Skeletal muscle tissue (tissue), 4 donors: ENCODE results near the gene TTC24. TPM values are rescaled to one million over a fixed set of nuclear protein-coding genes. Genes with fewer than 3 reads are reported as not detected.

Experiments
- H3K27ac ChIP-seq: one replicate; pipeline ENCODE4 v1.7.0; 2013; ENCODE audit warnings: mild to moderate bottlenecking, low read depth, low read length, inconsistent platforms
- H3K27me3 ChIP-seq, 3 donors: one replicate each; pipeline ENCODE4 v1.7.0; 2013; ENCODE audit warnings: low read length in 3 of 3; ENCODE audit not compliant: control insufficient read depth in 3 of 3, insufficient read depth in 3 of 3
- H3K36me3 ChIP-seq, 3 donors: one replicate each; pipeline ENCODE4 v1.7.0; 2013; ENCODE audit warnings: low read length in 3 of 3; ENCODE audit not compliant: control insufficient read depth in 3 of 3, insufficient read depth in 3 of 3
- H3K4me1 ChIP-seq, 3 donors: one replicate each; pipeline ENCODE4 v1.7.0; 2013; ENCODE audit warnings: low read length in 3 of 3, mild to moderate bottlenecking in 3 of 3; ENCODE audit not compliant: control insufficient read depth in 3 of 3, insufficient read depth in 3 of 3
- H3K4me3 ChIP-seq, 3 donors: one replicate each; pipeline ENCODE4 v1.7.0; 2013; ENCODE audit warnings: low read length in 3 of 3
- H3K9ac ChIP-seq, 3 donors: one replicate each; pipeline ENCODE4 v1.7.0; 2013; ENCODE audit warnings: low read length in 3 of 3, mild to moderate bottlenecking in 3 of 3, moderate library complexity in 2 of 3, low read depth in 1 of 3
- H3K9me3 ChIP-seq, 3 donors: one replicate each; pipeline ENCODE4 v1.7.0; 2013; ENCODE audit warnings: low read length in 3 of 3; ENCODE audit not compliant: control insufficient read depth in 3 of 3
- total RNA-seq: library from RNA; depleted of rRNA; stranded (reverse); fragments of >200 nt; gene quantifications from one replicate; pipeline ENCODE4 v1.2.3, GENCODE V29; 2014
- donor health status: Osteomylitis.

TTC24 gene
- not detected for total RNA-seq

- no peaks in the 10 kb centered on the region for H3K27me3 ChIP-seq
- H3K9ac ChIP-seq = no peak within 1 kb of the TSS
- H3K4me3 ChIP-seq = no peak within 1 kb of the TSS
- H3K4me1 ChIP-seq = peaks cover 0 to 6% (median 4%) of the 10 kb centered on the region in 3 donors
- H3K27ac ChIP-seq = no peak within 1 kb of the TSS
- H3K9me3 ChIP-seq = no peaks in the 10 kb centered on the region
- no peaks in the 10 kb centered on the region for H3K36me3 ChIP-seq
Observed at GRCh38 chr1:156579472-156579871, at the start of gene TTC24. Gene TTC24 (plus strand): TSS chr1:156579723. CDS start chr1:156581365, 1,642 bp downstream.

- Histone ChIP-seq H3K4me1 (peaks cover 3 to 11% (median 6%) of the 10 kb centered on the region in 3 donors), H3K4me3 (no peak overlapping the region), H3K9ac (no peak overlapping the region), H3K27me3 (no peaks in the 10 kb centered on the region), H3K9me3 (no peaks in the 10 kb centered on the region), H3K36me3 (no peaks in the 10 kb centered on the region), H3K27ac (no peak overlapping the region)
Observed at GRCh38 chr1:156530006-156530405, 49.5 kb upstream of the TTC24 start.

- H3K27ac ChIP-seq = no peak overlapping the region
- H3K9ac ChIP-seq = no peak overlapping the region
Observed at GRCh38 chr1:156532374-156532773, 47.1 kb upstream of the TTC24 start.

GRCh38 chr1:156533568-156534220 is 45.8 kb upstream of the TTC24 start:
- H3K36me3 ChIP-seq = no peaks in the 10 kb centered on the region
- peaks cover 0 to 11% (median 4%) of the 10 kb centered on the region in 3 donors for H3K4me1 ChIP-seq
- H3K27me3 ChIP-seq = no peaks in the 10 kb centered on the region
- H3K27ac ChIP-seq = no peak overlapping the region
- no peak overlapping the region for H3K9ac ChIP-seq
- H3K4me3 ChIP-seq = no peak overlapping the region
- H3K9me3 ChIP-seq = no peaks in the 10 kb centered on the region

More at GRCh38 chr1:156532374-156532773, 47.1 kb upstream of the TTC24 start:
- H3K27me3 ChIP-seq = no peaks in the 10 kb centered on the region
- no peaks in the 10 kb centered on the region for H3K9me3 ChIP-seq
- H3K36me3 ChIP-seq = no peaks in the 10 kb centered on the region
- peaks cover 0 to 11% (median 4%) of the 10 kb centered on the region in 3 donors for H3K4me1 ChIP-seq
- H3K4me3 ChIP-seq = no peak overlapping the region

GRCh38 chr1:156534424-156535060 is 45.0 kb upstream of the TTC24 start:
- H3K4me1 ChIP-seq = peaks cover 2 to 11% (median 4%) of the 10 kb centered on the region in 3 donors
- no peak overlapping the region for H3K9ac ChIP-seq
- H3K9me3 ChIP-seq = no peaks in the 10 kb centered on the region
- no peak overlapping the region for H3K4me3 ChIP-seq
- H3K27me3 ChIP-seq = no peaks in the 10 kb centered on the region
- no peaks in the 10 kb centered on the region for H3K36me3 ChIP-seq
- no peak overlapping the region for H3K27ac ChIP-seq

- Histone ChIP-seq H3K27ac (no peak overlapping the region), H3K9me3 (no peaks in the 10 kb centered on the region), H3K9ac (no peak overlapping the region), H3K4me3 (no peak overlapping the region), H3K27me3 (no peaks in the 10 kb centered on the region), H3K4me1 (peaks cover 3 to 17% (median 4%) of the 10 kb centered on the region in 3 donors), H3K36me3 (no peaks in the 10 kb centered on the region)
Observed at GRCh38 chr1:156537027-156537426, 42.5 kb upstream of the TTC24 start.

GRCh38 chr1:156538711-156539440 is 40.6 kb upstream of the TTC24 start:
- Histone ChIP-seq H3K36me3 (no peaks in the 10 kb centered on the region), H3K27ac (no peak overlapping the region), H3K9ac (no peak overlapping the region), H3K27me3 (no peaks in the 10 kb centered on the region), H3K4me1 (peaks cover 0 to 6% (median 3%) of the 10 kb centered on the region in 3 donors), H3K4me3 (no peak overlapping the region), H3K9me3 (no peaks in the 10 kb centered on the region)

- Histone ChIP-seq H3K9ac (no peak overlapping the region), H3K4me1 (peaks cover 0 to 6% (median 3%) of the 10 kb centered on the region in 3 donors), H3K4me3 (no peak overlapping the region), H3K9me3 (no peaks in the 10 kb centered on the region), H3K27ac (no peak overlapping the region), H3K27me3 (no peaks in the 10 kb centered on the region), H3K36me3 (no peaks in the 10 kb centered on the region)
Observed at GRCh38 chr1:156539818-156540355, 39.6 kb upstream of the TTC24 start.

GRCh38 chr1:156540955-156541354 is 38.6 kb upstream of the TTC24 start:
- Histone ChIP-seq H3K9me3 (no peaks in the 10 kb centered on the region), H3K27me3 (no peaks in the 10 kb centered on the region), H3K4me3 (no peak overlapping the region), H3K4me1 (peaks cover 0 to 6% (median 3%) of the 10 kb centered on the region in 3 donors), H3K9ac (no peak overlapping the region), H3K27ac (no peak overlapping the region), H3K36me3 (no peaks in the 10 kb centered on the region)
